Stimulated activated CD4-positive, alpha-beta T cell treated with anti-CD3 and anti-CD28 coated beads, Interleukin-1b, Interleukin-23, amount 100 ng/mL, for 1 hour (primary cell): ENCODE measurements around the gene CPEB2.

Source experiments
- DNase-seq, 2 donors: peaks; one replicate each; pipeline ENCODE4 v3.0.0-alpha.2; 2020; ENCODE audit warnings: low read depth in 2 of 2

CPEB2 gene

DNA sequence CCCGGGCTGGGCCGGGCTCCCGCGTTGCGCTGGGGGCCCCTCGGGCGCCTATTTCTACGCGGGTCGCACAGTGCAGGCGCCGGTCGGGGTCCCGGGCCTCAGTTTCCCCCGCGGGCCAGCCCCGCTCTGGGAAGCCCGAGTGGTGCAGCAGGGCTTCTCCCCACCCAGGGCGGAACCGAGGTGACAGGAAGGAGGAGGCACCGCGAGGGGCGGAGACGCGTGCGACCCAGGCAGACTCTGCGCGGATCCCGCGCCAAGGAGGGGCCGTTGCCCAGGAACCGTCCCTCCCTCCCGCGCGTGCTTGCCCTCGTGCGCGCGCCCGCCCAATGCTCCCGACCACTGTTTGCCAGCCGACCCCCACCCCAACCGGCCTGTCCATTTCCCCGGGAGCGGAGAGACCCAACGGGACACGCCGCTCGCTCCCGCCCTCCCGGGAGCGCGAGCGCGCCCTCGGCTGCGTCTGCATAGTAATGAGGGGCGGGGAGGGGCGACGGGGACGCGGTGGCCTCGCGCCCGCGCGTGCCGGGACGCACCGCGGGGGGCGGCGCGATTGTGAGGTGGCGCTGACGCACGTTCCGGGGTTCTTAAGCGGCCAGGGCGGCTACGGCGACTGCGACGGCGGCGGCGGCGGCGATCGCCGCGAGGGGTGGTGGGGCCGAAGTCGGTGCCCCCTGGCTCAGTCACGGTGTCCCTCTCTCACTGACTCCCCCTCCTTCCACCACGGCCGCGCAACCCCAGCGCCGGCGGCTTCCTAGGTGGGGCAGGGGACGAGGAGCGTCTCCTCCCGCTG is at the start of gene CPEB2:
Gene CPEB2 (plus strand): TSS at position 613 of the 790 bp plus-strand sequence. CDS start 193 bp downstream, outside the sequence.
- DNase-seq, result peak; percentile 67 to 82

DNA sequence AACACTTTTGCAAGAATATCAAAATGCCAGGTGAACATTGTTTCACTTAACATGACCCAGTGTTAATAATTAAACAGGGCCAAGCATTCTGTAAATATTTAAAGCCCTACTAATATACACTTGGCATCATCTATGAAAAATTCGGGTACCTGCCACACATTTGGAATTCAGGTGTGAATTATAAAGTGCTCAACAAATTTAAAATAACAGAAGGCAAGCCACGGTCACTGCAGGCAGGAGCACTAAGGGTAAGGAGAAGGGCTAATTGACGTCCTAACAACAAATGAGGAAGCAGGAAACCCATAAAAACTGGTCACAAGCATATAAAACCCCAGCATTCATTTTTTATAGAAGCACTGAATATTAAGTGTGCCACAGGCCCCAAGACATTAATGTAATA is 43.8 kb upstream of the CPEB2 start:
- no peak for DNase-seq

DNA sequence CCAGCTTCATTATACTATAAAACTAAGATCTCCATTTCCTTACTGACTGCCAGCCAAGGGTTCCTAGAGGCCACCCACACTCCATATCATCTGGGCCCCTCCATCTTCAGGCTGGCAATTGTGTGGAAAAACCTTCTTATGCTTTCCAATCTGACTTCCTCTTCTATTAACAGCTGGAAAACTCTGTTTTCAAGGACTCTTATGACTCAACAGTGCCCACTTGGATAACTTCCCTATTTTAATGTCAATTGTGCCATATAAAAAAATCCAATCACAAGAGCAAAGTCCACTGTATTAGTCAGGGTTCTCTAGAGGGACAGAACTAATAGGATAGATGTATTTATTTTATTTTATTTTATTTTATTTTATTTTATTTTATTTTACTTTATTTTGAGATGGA is 41.0 kb upstream of the CPEB2 start:
- no peak for DNase-seq

DNA sequence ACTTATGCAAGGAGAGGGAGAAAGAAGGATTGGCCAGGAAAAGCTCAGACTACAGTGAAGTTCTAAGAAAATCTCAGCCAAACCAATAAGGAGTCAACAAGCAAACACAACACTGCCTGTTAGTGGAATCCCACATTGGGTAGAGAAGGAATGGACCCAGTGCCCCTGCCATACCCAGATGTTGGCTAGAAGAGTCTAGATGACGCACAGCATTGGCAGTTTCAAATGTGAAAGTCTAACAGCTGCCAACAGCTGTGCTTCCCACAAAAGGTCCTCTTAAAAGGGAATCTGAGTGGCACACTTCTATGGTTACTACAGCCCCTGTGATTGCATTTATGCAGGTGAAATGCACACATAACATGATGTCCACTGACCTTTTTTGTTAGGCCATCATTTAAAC is 37.2 kb upstream of the CPEB2 start:
- DNase-seq, result no peak

DNA sequence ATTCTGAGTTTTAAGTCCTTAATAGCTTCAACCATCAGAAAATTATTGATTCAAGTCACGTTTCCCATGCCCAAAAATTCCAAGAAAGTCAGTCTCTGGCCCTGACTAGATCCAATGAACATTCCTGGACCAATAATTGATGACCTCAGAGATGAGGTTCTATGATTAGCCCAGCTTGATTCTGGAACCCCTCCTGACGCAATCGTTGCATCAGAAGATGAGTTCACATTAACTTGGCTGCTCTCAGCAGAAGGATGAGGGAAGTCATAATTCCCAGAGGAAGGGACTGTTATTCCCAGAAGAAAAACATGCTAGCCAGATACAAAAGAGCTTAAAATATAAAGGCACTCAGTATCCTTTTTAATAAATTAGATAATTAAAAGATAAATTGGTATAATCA is 34.3 kb upstream of the CPEB2 start:
- no peak for DNase-seq

DNA sequence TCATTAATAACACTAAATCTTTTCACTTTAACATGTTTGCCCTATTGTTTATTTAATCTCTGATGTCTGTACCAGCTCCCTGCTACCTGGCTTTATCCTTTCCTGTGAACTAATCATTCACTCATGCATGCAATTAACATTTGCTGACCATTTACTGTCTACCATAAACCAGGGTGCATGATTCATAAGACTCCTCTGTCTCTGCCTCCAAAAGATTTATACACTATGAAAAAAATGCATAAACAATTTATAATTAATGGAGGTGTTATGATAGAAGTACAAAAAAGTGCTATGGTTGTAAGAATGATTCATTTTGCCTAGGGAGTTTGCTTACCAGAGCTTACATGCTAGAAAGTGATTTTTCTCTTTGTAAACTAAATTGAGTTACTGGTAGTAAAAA is 24.5 kb upstream of the CPEB2 start:
- DNase-seq, result no peak

DNA sequence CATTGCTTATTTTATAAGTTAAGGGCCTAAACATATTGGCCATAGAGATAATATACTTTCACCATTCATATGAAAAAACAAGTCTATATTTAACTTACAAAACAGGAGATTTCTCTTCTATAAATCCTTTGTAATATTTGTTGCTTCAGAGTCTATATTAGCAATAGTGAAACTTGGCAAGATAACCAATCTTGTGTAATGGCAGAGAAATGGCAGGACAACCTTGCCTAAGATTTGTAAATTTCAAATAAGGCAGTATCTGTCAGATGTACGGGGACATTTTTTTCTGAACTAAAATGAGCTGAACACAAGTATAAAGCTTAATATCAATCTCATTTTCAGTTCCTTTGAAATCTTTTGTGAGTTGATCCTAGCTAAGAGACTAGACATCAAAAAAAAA is 17.8 kb upstream of the CPEB2 start:
- DNase-seq, result no peak

DNA sequence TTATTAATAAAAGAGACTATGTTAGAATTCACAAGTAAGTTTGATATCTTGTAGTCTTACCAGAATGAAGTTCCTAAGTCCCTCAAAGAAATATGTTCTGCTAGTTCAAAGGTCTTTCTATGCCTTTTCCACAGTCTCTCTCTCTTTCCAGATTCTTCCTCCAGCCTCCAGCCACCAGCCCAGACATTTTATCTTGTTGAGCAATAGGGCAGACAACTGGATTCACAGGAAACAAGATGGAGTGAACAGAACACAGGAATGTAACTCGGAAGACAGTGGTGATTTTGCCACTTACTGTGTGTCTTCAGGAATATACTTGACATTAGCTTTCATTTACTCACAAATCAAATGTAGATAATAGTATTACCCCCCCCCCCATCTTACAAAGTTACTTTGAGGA is 17.1 kb upstream of the CPEB2 start:
- DNase-seq, result no peak

DNA sequence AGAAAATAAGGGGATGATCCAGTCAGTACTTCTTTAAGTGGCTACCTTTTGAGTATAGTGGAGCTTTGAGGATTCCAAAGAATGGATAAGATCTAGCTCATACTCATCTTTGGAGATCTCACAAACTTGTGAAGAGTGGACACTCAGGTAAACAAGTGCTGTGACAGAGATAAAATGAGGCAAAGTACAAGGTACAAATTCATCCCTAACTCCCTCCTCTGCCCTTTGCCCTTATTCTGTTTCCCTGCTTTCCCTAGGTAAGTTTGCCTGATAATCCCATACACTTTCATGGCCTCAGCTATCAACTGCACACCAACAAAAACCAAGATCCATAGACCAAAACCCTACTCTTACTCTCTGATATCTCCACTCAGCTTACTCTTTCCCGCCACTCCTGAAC is 16.4 kb upstream of the CPEB2 start:
- DNase-seq, result no peak

DNA sequence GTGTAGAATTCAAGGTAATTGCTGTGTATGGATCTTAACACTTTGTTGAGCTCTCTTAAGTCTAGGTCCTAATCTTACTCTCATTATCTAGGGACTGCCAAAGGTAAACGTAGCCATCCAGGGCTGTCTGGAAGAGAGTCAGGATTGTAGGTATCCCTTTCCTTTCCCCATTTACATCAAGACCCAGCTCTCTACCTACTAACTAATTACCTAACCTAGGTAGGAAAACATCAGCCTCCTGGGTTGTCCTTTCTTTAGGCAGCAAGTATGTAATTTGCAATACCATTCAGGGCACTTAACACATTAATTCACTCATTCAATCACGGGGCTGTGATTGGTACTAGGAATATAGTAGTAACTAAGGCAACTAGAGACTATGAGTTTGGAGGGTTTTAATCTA is 15.2 kb upstream of the CPEB2 start:
- DNase-seq, result no peak

DNA sequence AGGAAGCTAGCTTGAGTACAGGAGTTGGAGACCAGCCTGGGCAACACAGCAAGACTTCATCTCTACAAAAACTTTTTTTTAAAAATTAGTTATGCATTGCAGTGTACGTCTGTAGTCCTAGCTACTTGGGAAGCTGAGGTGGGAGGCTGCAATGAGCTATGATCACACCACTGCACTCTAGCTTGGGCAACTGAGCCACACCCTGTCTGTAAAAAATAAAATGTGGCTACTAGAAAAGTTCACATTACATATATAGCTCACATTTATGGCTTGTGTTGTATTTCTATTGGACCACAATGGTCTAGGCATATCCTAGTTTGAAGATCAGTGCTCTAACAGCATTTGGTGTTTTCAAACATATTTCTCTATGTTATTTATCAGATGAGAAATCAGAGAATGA is 11.8 kb upstream of the CPEB2 start:
- DNase-seq, result no peak

DNA sequence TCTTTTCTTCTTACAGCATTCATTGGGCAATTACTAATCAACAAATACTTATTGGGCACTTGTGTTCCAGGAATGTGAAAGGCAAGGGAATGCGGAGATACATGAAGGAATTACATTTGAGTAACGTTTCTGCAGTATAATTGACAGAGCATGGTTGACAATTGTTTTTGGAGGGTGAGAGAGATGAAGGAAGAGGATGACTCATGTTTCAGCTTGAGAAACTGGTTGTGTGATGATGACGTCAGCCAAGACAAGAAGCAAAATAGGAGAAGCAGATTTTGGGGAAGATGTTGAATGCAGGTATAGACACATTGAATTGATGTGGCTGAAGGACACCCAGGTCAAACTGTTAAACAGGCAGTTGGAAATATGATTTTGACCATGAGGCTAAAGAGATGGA is 8.0 kb upstream of the CPEB2 start:
- DNase-seq, result no peak

DNA sequence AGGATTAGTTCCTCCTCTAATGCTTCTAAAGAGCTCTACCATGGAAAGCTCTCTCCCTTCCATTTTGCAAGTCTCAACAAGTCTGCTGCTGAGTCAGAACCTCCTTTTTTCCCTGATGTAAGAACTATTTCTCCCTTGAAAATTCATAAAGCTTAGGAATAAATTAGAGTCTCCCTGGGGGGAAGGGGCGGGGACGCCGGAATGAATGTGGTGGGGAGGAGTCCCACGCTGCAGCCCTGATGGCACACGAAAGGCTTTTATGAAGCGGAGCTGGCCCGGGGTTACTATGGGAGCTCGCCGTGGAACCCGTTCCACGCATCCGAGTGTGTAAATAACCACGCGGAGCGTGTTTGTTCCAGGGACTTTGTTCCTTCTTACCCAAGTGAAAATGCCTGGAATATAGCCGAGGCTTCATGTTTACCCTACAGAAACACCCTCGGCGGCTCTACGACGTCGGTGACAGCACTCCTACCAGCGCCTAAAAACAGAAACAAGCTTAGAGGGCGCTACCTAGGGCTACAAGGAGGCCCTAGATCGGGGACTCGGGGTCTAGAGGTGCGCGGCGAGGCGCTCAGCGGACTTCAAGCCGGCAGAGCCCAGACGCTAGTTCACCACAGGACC is 923 bp upstream of the CPEB2 start:
- peak in 1 of 2 donors; percentile 16 for DNase-seq

DNA sequence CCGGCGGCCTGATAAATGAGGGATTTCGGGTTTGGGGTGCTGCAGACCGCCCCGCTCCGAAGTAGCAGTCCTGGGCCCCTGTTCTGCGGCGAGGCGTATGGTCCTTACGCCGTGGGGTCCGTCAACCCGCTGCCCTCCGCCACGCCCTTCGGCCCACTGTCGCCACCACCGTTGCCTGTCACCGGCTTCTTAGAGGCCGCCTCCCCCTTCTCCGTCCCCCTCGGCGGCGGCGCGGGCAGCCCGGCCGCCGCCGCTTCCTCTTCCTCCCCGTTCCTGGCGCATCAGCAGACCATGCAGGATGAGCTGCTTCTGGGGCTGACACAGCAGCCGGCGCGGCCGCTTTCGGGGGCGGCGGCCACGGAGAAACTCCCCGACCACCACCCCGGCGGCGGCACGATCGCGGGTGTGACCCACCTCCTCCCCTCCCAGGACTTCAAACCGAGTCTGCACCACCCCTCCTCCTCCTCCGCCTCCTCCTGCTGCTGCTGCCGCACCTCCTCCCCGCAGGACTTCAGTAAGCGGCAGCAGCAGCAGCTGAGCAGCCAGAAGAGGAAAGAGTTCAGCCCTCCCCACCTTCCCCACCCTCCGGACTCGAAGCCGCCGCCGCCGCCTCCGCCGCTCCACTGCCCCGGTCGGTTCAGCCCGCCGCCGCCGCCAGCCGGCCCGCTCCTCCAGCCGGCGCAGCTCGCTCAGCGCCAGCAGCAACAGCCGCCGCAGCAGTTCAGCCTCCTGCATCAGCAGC is 549 bp downstream of the CPEB2 start:
- peak; percentile 44 to 69 for DNase-seq

DNA sequence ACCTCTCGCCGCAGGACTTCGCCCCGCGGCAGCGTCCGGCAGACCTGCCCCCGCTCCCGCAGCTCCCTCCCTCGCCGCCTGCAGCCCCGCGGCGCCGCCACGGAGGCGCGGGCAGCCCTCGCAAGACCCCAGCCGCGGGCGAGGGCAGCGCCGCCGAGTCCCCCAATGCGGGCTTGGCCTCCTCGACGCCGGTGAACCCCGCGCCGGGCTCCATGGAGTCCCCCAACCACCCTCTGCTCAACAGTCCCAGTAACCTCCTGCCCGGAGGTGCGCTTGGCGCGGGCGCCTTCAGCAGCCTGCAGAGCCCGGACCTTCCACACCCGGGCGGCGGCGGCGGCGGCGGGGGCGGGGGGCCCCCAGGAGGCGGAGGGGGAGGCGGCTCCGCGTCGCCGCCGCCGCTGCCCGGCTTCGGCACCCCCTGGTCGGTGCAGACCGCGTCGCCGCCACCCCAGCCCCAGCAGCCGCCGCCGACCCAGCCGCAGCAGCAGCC is 1.2 kb downstream of the CPEB2 start:
- peak; percentile 14 to 41 for DNase-seq

DNA sequence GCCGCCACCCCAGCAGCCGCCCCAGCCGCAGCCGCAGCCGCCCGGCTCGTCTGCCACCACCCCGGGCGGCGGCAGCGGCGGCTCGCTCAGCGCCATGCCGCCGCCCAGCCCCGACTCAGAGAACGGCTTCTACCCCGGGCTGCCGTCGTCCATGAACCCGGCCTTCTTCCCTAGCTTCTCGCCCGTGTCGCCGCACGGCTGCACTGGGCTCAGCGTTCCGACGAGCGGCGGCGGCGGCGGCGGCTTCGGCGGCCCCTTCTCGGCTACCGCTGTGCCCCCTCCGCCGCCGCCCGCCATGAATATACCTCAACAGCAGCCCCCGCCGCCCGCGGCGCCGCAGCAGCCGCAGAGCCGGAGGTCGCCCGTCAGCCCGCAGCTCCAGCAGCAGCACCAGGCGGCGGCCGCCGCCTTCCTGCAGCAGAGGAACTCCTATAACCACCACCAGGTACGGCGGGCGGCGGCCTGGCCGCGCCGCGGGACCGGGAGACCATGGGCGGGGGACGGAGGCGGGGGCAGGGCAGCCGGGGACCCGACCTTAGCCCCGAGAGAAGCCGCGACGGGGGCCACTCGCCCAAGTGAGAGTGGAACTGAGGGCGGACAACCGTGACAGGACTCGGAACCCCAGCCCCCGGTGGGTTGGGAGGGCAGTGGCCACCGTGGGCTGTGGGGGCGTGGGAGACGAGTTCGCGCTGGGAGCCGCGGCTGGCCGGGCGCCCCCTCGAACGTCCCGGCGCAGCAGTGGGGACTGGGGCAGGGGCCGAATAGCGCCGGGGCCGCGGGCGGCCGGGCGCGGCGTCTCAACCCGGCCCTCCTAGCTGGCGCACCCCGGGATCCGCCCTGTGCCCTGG is 1.8 kb downstream of the CPEB2 start:
- peak in 1 of 2 donors; percentile 18 for DNase-seq

DNA sequence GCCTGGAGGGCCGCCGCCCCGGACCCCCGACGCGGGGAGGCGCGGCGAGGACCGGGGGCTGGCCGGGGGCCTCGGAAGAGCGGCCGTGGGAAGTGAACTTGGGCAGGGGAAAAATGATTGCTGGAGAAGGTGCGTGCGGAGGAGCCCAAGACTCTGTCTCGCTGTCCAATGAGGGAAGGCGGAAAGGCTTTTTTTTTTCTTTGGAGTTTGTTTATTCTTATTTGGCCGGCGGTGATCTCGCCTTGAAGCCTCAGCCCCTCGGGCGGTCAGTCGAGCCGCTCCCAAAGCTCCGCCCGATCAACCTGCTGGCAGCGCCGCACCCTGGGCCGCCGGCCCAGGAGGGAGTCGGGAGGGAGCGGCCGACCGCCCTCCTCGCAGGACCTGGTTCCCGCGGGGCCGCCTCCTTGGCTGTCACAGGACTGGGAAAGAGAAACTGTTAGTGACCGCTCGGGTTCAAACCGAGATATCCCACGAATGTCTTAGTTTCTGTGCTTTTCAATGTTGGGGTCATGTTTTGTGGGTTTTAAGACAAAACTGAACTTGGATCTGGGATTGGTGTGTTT is 2.5 kb downstream of the CPEB2 start:
- DNase-seq, result peak in 1 of 2 donors; percentile 6

DNA sequence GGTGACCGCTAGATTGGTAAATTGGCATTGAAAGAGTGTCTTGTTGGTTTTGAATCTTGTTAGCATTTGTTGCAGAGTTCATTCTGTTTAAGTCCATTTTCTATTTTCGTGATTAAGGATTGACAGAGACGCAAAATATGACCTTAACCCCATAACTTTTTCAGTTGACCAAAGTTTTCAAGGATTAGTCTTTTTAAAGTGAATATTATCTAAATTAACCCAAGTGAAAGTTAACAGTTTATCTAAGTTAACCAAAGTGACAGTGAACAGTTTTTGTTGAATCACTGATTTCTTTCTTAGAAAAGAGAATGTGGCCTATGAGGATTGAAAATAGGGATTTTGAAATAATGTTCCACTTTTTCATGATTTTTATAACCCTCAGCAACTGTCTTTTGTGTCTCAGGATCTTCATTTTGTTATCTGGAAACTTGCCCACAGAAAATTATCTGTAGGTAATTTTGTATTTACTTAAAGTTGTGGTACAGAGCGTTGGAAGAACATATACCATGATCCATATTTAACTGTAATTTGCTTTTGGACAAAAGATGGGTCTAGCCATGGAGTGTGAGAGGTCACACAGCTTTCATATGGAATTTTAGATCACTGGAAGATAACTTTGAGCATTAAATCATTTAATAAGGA is 3.3 kb downstream of the CPEB2 start:
- no peak for DNase-seq

DNA sequence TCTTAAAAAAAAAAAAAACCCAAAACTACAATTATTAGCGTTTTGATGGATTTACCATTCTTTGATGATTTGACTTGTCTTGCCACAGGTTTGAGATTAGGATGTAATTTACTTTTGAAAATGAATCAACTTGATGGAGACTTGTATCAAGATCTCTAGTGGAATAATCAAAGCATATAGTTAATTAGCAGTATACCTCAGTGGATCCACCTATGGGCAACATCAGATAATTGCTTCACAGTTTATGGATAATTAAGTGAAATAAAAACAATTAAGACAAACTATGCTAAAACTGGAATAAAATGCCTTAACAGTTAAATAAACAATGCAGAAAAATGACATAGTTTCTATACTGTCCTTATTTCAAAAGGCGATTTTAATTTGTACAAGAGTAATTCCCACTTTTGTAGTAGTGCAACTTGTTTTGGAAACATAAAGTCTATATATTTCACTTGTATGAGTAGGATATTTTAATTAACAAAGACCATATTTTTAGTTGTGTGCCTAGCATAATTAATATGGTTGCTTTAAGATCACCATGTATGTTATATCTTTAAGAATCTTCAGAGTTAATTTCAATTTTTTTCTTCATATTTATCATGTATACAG is 4.2 kb downstream of the CPEB2 start:
- no peak for DNase-seq

DNA sequence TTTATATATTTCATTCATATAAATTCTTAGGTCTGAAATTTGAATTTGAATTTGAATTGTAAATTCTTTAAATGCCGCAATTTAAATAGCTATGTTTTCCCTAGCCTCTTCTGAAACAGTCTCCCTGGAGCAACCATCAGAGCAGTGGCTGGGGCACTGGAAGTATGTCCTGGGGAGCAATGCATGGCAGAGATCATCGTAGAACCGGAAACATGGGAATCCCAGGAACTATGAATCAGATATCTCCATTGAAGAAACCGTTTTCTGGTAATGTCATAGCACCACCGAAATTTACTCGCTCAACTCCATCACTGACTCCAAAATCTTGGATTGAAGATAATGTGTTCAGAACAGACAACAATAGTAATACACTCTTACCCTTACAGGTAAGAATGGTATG is 4.9 kb downstream of the CPEB2 start:
- DNase-seq, result no peak
